Mammary epithelial cell (primary cell): ENCODE measurements around the gene RAPGEF4.

Experiments
- EZH2 ChIP-seq: IDR thresholded peaks from 2 replicates; pipeline ENCODE4 v1.6.1; 2012; ENCODE audit warnings: low read length, inconsistent platforms, borderline replicate concordance
- TF ChIP-seq, protein P1 (sequence below), 2 donors: IDR thresholded peaks in 1 of 2; conservative IDR thresholded peaks in 1 of 2; 2 replicates each; pipeline ENCODE4 v1.5.1; 2011 to 2012; ENCODE audit warnings: inconsistent platforms in 2 of 2, low read length in 2 of 2, mild to moderate bottlenecking in 2 of 2, control low read depth in 1 of 2, low read depth in 1 of 2; ENCODE audit not compliant: insufficient read depth in 1 of 2; ENCODE audit errors: extremely low read depth in 1 of 2

GRCh38 chr2:173059292-173059691, 323.6 kb downstream of the RAPGEF4 start:
- TF ChIP-seq EZH2 = no peak
- TF ChIP-seq, protein P1, sequence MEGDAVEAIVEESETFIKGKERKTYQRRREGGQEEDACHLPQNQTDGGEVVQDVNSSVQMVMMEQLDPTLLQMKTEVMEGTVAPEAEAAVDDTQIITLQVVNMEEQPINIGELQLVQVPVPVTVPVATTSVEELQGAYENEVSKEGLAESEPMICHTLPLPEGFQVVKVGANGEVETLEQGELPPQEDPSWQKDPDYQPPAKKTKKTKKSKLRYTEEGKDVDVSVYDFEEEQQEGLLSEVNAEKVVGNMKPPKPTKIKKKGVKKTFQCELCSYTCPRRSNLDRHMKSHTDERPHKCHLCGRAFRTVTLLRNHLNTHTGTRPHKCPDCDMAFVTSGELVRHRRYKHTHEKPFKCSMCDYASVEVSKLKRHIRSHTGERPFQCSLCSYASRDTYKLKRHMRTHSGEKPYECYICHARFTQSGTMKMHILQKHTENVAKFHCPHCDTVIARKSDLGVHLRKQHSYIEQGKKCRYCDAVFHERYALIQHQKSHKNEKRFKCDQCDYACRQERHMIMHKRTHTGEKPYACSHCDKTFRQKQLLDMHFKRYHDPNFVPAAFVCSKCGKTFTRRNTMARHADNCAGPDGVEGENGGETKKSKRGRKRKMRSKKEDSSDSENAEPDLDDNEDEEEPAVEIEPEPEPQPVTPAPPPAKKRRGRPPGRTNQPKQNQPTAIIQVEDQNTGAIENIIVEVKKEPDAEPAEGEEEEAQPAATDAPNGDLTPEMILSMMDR (conservative IDR thresholded peaks at IDR 0.05 in 1 of 2, IDR thresholded peaks at IDR 0.05 in 1 of 2; ENCODE audit: extremely low read depth in 1 of 2, insufficient read depth in 1 of 2, low read depth in 1 of 2, low read length in 2 of 2) = no peak
